ENCODE results near the gene MRTFB. TPM values are rescaled to one million over a fixed set of nuclear protein-coding genes. Genes with fewer than 3 reads are reported as not detected.

MRTFB gene
- total RNA-seq, 1 experiment from 2014 or later = 90.5 TPM

DNA sequence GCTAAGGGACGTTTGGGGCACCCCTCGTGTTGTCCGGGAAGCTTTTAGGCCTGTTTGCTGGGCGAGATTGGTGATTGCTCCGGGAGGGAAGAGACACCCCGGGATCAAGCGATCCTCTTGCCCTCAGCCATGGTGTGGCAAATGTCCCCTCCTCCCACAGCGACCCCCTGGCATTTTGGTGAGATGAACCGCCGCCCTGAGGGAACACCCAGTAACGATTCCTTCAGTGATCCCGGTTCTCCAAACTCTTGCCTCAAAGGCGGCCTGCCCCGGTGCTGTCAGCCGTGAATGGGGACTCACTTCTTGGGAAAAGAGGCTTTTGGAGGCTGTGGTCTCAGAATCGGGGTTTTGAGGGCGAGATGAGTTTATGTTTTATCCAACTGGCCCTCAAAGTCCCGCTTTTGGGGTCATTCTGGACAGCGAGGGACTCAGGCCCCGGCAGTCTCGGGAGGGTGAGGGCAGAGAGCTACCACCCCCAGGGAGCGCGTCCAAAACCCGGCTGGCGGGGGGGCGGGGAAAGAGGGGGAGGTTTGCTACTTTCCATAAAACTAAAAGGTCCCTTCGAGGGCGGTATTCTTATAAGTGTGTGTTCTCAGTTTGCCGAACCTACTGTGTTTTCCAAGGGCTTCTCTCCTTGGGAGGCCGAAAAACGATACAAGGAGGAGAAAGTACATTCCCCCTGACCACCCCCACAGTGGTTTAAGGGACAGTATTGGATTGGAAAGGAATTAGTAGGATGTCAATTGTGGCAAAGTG is 232.7 kb downstream of the MRTFB start:
- ATAC-seq (no peak), DNase-seq (ENCODE audit: low read depth, low spot score) (no peak)
- H3K27ac ChIP-seq (ENCODE audit: low read length) = peak overlapping the region; percentile 93
- TF ChIP-seq SIN3A (IDR thresholded peaks at IDR 0.05; ENCODE audit: borderline replicate concordance, insufficient read depth, low read depth, low read length) (0 out of 2 replicates have a peak, but pooled peaks have one; percentile 53), REST (IDR thresholded peaks at IDR 0.05; ENCODE audit: insufficient read depth in 1 of 2, low read depth in 2 of 2, low read length in 1 of 2) (no peak), POLR2AphosphoS5 (IDR thresholded peaks at IDR 0.05; ENCODE audit: low read depth, low read length) (no peak), CTCF (IDR thresholded peaks at IDR 0.05) (no peak)
- intact Hi-C loops (cut with micrococcal nuclease; ENCODE audit: unreplicated experiment) = loop anchor here (5.0 kb wide), 2 partner anchors 183 to 328 kb away; partner anchors contain the start of genes BFAR and PARN
- no peaks in the 10 kb centered on the region for H3K36me3 ChIP-seq (ENCODE audit: control insufficient read depth, insufficient read depth, low read length)
- ChIA-PET CTCF (interaction anchor here (0.7 to 1.0 kb wide), 2 partner anchors 224 to 228 kb away, joined by 4 read pairs; no protein-coding TSS in a partner anchor), POLR2A (interaction anchor here (0.6 to 1.0 kb wide), 2 partner anchors 74 to 183 kb away, joined by 5 to 9 read pairs; no protein-coding TSS in a partner anchor)
- in situ Hi-C loops (cut with HindIII; ENCODE audit: low pct_unique_long_range_greater_than_20kb, low sequenced_read_pairs) = no loop called here
- no peaks in the 10 kb centered on the region for H3K9me3 ChIP-seq (ENCODE audit: control insufficient read depth, insufficient read depth, low read depth, low read length)
- no peaks in the 10 kb centered on the region for H3K27me3 ChIP-seq (ENCODE audit: control insufficient read depth, insufficient read depth, low read length)
- peaks cover 45% of the 10 kb centered on the region for H3K4me1 ChIP-seq (ENCODE audit: control insufficient read depth, insufficient read depth, low read length)
- BruUV-seq (replicated peaks) = TSS peak; percentile 72
- H3K4me3 ChIP-seq (ENCODE audit: low read depth in 2 of 2, low read length in 2 of 2) = peak overlapping the region; percentile 65 to 98

DNA sequence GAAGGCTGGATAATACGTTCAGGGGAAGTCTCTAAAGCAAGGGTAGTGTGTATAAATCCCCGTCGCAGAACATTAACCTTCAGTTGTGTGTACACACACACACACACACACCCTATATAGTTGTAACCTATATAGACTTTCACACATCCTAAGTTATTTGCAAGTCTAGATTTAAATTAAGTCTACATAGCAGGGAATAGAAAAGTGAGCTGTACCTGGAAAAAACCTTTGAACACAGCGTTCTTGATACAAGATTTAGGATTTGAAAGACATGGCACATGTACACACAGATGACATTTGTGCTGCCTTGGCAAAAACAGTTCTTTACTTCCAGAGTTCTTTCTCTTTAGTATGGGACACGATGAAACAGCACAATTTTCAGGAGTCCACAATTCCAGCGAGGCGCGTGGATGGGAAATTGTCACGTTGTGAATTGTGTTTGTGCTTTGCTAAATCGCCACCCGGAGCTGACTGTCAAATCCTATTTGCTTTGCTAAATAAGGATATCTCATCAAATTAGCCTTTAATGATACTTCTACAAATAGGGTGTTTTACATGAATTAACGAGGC is 233.9 kb downstream of the MRTFB start:
- BruUV-seq (replicated peaks) = no TSS peak
- no peaks in the 10 kb centered on the region for H3K36me3 ChIP-seq (ENCODE audit: control insufficient read depth, insufficient read depth, low read length)
- ChIA-PET POLR2A (interaction anchor here (0.6 kb wide), 1 partner anchor 226 kb away, joined by 4 read pairs; no protein-coding TSS in a partner anchor), CTCF (no interaction called here)
- TF ChIP-seq TCF7L2 (IDR thresholded peaks at IDR 0.05; ENCODE audit: low read depth, low read length) = no peak
- no peak for TF ChIP-seq SIN3A (IDR thresholded peaks at IDR 0.05; ENCODE audit: borderline replicate concordance, insufficient read depth, low read depth, low read length)
- TF ChIP-seq CTCF (IDR thresholded peaks at IDR 0.05) = no peak
- TF ChIP-seq REST (IDR thresholded peaks at IDR 0.05; ENCODE audit: insufficient read depth in 1 of 2, low read depth in 2 of 2, low read length in 1 of 2) = no peak
- no peak for TF ChIP-seq POLR2AphosphoS5 (IDR thresholded peaks at IDR 0.05; ENCODE audit: low read depth, low read length)
- no peak for ATAC-seq
- in situ Hi-C loops (cut with HindIII; ENCODE audit: low pct_unique_long_range_greater_than_20kb, low sequenced_read_pairs) = no loop called here
- no peak for DNase-seq (ENCODE audit: low read depth, low spot score)
- H3K27me3 ChIP-seq (ENCODE audit: control insufficient read depth, insufficient read depth, low read length) = no peaks in the 10 kb centered on the region
- intact Hi-C loops (cut with micrococcal nuclease; ENCODE audit: unreplicated experiment) = loop anchor here (5.0 kb wide), 2 partner anchors 182 to 327 kb away; partner anchors contain the start of genes BFAR and PARN
- peak overlapping the region; percentile 65 to 98 for H3K4me3 ChIP-seq (ENCODE audit: low read depth in 2 of 2, low read length in 2 of 2)
- H3K9me3 ChIP-seq (ENCODE audit: control insufficient read depth, insufficient read depth, low read depth, low read length) = no peaks in the 10 kb centered on the region
- H3K27ac ChIP-seq (ENCODE audit: low read length) = peak overlapping the region; percentile 93
- H3K4me1 ChIP-seq (ENCODE audit: control insufficient read depth, insufficient read depth, low read length) = peaks cover 57% of the 10 kb centered on the region
